GM23338 (cell line): ENCODE measurements around the gene RFNG. TPM values are rescaled to one million over a fixed set of nuclear protein-coding genes. Genes with fewer than 3 reads are reported as not detected.

ENCODE experiments used
- REST ChIP-seq: IDR thresholded peaks from one replicate; pipeline ENCODE4 v1.6.1; 2018; ENCODE audit warnings: antibody characterized with exemption; ENCODE audit not compliant: unreplicated experiment
- ZNF331 ChIP-seq: fragments of 250-450 bp; sonication (Bioruptor Pico); IDR thresholded peaks from 2 replicates; pipeline ENCODE4 v1.5.0; 2020; ENCODE audit warnings: low read depth, mild to moderate bottlenecking, moderate library complexity
- polyA plus RNA-seq: library from polyadenylated mRNA; unstranded; fragments of >200 nt; fragmentation: Nextera tagmentation; extraction: Ambion mirVana; gene quantifications from 2 replicates; pipeline ENCODE4 v1.2.1, GENCODE V29; 2016
- total RNA-seq: library from RNA; depleted of rRNA; stranded (reverse); fragments of >200 nt; shearing (Covaris generic); gene quantifications from 2 replicates; pipeline ENCODE4 v1.2.3, GENCODE V29; 2014; rRNA removed

RFNG gene
- total and polyA plus RNA-seq, 2 experiments from 2014 or later, result 18.0 to 44.7 TPM

DNA sequence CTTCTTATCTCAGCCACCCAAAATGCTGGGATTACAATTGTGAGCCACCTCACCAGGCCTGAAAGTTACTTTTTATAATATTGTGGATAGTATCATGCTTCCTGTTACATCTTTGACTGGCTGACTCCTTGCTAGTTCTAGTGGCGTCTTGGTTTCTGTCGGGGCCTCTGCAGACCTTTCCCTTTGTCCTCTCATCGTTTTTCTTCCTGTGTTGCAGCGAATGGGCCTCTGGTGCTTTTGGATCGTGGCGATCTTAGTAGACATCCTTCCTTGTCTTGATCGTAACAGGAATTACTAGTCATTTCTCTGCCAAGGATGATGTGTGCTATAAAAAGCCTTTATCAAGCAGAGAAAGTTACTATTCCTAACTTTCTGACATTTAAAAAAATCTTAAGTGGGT is 53.4 kb downstream of the RFNG start (continued):
- TF ChIP-seq ZNF331 (CRISPR knock-in tag) (no peak), REST (no peak)

Other genes with a start within 250 kb of the RFNG start
- gene GCGR, start 247.7 kb downstream of the RFNG start, total RNA-seq, result 0.17 and 0.31 TPM in 2 replicates
- gene GCGR, start 247.7 kb downstream of the RFNG start, polyA plus RNA-seq, result 0.23 and 0.92 TPM in 2 replicates
- 85.2 and 110 TPM in 2 replicates for gene MCRIP1, start 218.5 kb downstream of the RFNG start, total RNA-seq
- 99.5 and 101 TPM in 2 replicates for gene MCRIP1, start 218.5 kb downstream of the RFNG start, polyA plus RNA-seq
- gene PPP1R27, start 216.8 kb downstream of the RFNG start, total RNA-seq, result not detected in 2 replicates
- 0.40 and 0.65 TPM in 2 replicates for gene PPP1R27, start 216.8 kb downstream of the RFNG start, polyA plus RNA-seq
- 418 and 620 TPM in 2 replicates for gene P4HB, start 191.3 kb downstream of the RFNG start, total RNA-seq
- gene P4HB, start 191.3 kb downstream of the RFNG start, polyA plus RNA-seq, result 206 and 209 TPM in 2 replicates
- 80.1 and 125 TPM in 2 replicates for gene ARHGDIA, start 180.5 kb downstream of the RFNG start, total RNA-seq
- gene ARHGDIA, start 180.5 kb downstream of the RFNG start, polyA plus RNA-seq, result 140 and 152 TPM in 2 replicates
- gene ALYREF, start 160.2 kb downstream of the RFNG start, total RNA-seq, result 236 TPM in 2 replicates
- 36.5 and 54.3 TPM in 2 replicates for gene ALYREF, start 160.2 kb downstream of the RFNG start, polyA plus RNA-seq
- gene ANAPC11, start 160.1 kb downstream of the RFNG start, total RNA-seq, result 149 and 188 TPM in 2 replicates
- gene ANAPC11, start 160.1 kb downstream of the RFNG start, polyA plus RNA-seq, result 498 and 517 TPM in 2 replicates
- gene NPB, start 149.6 kb downstream of the RFNG start, total RNA-seq, result 0.93 and 3.8 TPM in 2 replicates
- 2.7 and 3.6 TPM in 2 replicates for gene NPB, start 149.6 kb downstream of the RFNG start, polyA plus RNA-seq
- gene PCYT2, start 140.4 kb downstream of the RFNG start, total RNA-seq, result 65.2 and 82.9 TPM in 2 replicates
- 50.9 and 51.6 TPM in 2 replicates for gene PCYT2, start 140.4 kb downstream of the RFNG start, polyA plus RNA-seq
- 20.8 and 29.7 TPM in 2 replicates for gene SIRT7, start 133.6 kb downstream of the RFNG start, total RNA-seq
- gene SIRT7, start 133.6 kb downstream of the RFNG start, polyA plus RNA-seq, result 16.3 and 17.1 TPM in 2 replicates
- 32.0 and 33.4 TPM in 2 replicates for gene MAFG, start 124.1 kb downstream of the RFNG start, total RNA-seq
- 17.2 and 21.7 TPM in 2 replicates for gene MAFG, start 124.1 kb downstream of the RFNG start, polyA plus RNA-seq
- gene PYCR1, start 114.5 kb downstream of the RFNG start, total RNA-seq, result 237 and 240 TPM in 2 replicates
- 87.3 and 98.9 TPM in 2 replicates for gene PYCR1, start 114.5 kb downstream of the RFNG start, polyA plus RNA-seq
- 0.78 and 1.7 TPM in 2 replicates for gene MYADML2, start 104.6 kb downstream of the RFNG start, total RNA-seq
- 0.42 and 0.70 TPM in 2 replicates for gene MYADML2, start 104.6 kb downstream of the RFNG start, polyA plus RNA-seq
- gene NOTUM, start 90.6 kb downstream of the RFNG start, total RNA-seq, result 0.66 and 1.6 TPM in 2 replicates
- gene NOTUM, start 90.6 kb downstream of the RFNG start, polyA plus RNA-seq, result 0.29 and 0.66 TPM in 2 replicates
- gene ASPSCR1, start 74.2 kb downstream of the RFNG start, total RNA-seq, result 40.4 and 46.9 TPM in 2 replicates
- gene ASPSCR1, start 74.2 kb downstream of the RFNG start, polyA plus RNA-seq, result 44.2 and 47.5 TPM in 2 replicates
- gene CENPX, start 28.9 kb downstream of the RFNG start, total RNA-seq, result 114 and 127 TPM in 2 replicates
- 157 and 172 TPM in 2 replicates for gene CENPX, start 28.9 kb downstream of the RFNG start, polyA plus RNA-seq
- gene LRRC45, start 28.5 kb downstream of the RFNG start, total RNA-seq, result 40.7 and 41.6 TPM in 2 replicates
- gene LRRC45, start 28.5 kb downstream of the RFNG start, polyA plus RNA-seq, result 16.1 and 17.6 TPM in 2 replicates
- 211 and 293 TPM in 2 replicates for gene RAC3, start 20.1 kb downstream of the RFNG start, total RNA-seq
- 31.5 and 35.6 TPM in 2 replicates for gene RAC3, start 20.1 kb downstream of the RFNG start, polyA plus RNA-seq
- 84.8 and 86.9 TPM in 2 replicates for gene DCXR, start 14.1 kb downstream of the RFNG start, total RNA-seq
- gene DCXR, start 14.1 kb downstream of the RFNG start, polyA plus RNA-seq, result 137 and 147 TPM in 2 replicates
- 228 and 242 TPM in 2 replicates for gene GPS1, start 87 bp upstream of the RFNG start, total RNA-seq
- gene GPS1, start 87 bp upstream of the RFNG start, polyA plus RNA-seq, result 136 and 148 TPM in 2 replicates
- gene DUS1L, start 14.0 kb upstream of the RFNG start, total RNA-seq, result 110 and 122 TPM in 2 replicates
- 66.0 and 105 TPM in 2 replicates for gene DUS1L, start 14.0 kb upstream of the RFNG start, polyA plus RNA-seq
- gene FASN, start 46.4 kb upstream of the RFNG start, total RNA-seq, result 692 and 849 TPM in 2 replicates
- gene FASN, start 46.4 kb upstream of the RFNG start, polyA plus RNA-seq, result 110 and 120 TPM in 2 replicates
- 6.7 and 16.3 TPM in 2 replicates for gene CCDC57, start 161.0 kb upstream of the RFNG start, total RNA-seq
- 6.4 and 7.0 TPM in 2 replicates for gene CCDC57, start 161.0 kb upstream of the RFNG start, polyA plus RNA-seq
- 10.6 and 14.4 TPM in 2 replicates for gene SLC16A3, start 177.2 kb upstream of the RFNG start, total RNA-seq
- 2.9 and 3.5 TPM in 2 replicates for gene SLC16A3, start 177.2 kb upstream of the RFNG start, polyA plus RNA-seq
- gene CSNK1D, start 221.9 kb upstream of the RFNG start, total RNA-seq, result 48.4 and 66.4 TPM in 2 replicates
- 43.5 and 55.3 TPM in 2 replicates for gene CSNK1D, start 221.9 kb upstream of the RFNG start, polyA plus RNA-seq